HEK293 (cell line): ENCODE data around the gene CXCL12.

ENCODE experiments used
- KLF10 ChIP-seq: fragments of 450-650 bp; IDR thresholded peaks from 2 replicates; pipeline ENCODE4 v1.5.1; 2018; ENCODE audit warnings: missing biosample characterization, mild to moderate bottlenecking, missing genetic modification characterization
- SCRT2 ChIP-seq: fragments of 450-650 bp; formaldehyde crosslinking; IDR thresholded peaks from 2 replicates; pipeline ENCODE4 v1.5.1; 2016; ENCODE audit warnings: missing biosample characterization, missing genetic modification characterization
- TF ChIP-seq, protein P1 (sequence below): fragments of 450-650 bp; formaldehyde crosslinking; IDR thresholded peaks from 2 replicates; pipeline ENCODE4 v1.5.1; 2016; ENCODE audit warnings: missing biosample characterization, missing genetic modification characterization
- TF ChIP-seq, protein P2 (sequence below): fragments of 450-650 bp; formaldehyde crosslinking; IDR thresholded peaks from 2 replicates; pipeline ENCODE4 v1.5.1; 2016; ENCODE audit warnings: missing biosample characterization, missing genetic modification characterization

DNA sequence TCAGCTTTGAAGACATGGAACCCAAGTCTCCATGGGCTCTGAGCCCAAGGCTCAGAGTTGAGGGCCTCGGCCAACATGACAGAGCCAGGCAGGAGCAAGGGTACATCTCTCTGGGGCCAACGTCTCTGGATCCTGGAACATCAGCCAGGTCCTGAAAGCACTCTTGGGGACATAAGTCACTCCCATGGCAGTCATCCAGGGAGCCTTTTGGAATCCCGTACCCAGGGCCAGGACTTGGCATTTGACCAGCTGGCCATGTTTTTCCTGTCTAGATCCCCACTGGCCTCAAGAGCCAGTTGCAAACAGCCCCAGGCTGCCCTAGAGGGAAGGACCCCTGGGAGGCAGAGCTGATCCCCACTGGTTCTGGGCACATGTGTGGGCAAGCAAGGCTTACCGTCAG lies 4.3 kb upstream of the CXCL12 start:
- TF ChIP-seq SCRT2 (tag by site-specific recombination) (no peak), KLF10 (tag by site-specific recombination) (no peak)
- TF ChIP-seq, protein P1, sequence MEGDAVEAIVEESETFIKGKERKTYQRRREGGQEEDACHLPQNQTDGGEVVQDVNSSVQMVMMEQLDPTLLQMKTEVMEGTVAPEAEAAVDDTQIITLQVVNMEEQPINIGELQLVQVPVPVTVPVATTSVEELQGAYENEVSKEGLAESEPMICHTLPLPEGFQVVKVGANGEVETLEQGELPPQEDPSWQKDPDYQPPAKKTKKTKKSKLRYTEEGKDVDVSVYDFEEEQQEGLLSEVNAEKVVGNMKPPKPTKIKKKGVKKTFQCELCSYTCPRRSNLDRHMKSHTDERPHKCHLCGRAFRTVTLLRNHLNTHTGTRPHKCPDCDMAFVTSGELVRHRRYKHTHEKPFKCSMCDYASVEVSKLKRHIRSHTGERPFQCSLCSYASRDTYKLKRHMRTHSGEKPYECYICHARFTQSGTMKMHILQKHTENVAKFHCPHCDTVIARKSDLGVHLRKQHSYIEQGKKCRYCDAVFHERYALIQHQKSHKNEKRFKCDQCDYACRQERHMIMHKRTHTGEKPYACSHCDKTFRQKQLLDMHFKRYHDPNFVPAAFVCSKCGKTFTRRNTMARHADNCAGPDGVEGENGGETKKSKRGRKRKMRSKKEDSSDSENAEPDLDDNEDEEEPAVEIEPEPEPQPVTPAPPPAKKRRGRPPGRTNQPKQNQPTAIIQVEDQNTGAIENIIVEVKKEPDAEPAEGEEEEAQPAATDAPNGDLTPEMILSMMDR (tag by site-specific recombination): no peak
- TF ChIP-seq, protein P2, sequence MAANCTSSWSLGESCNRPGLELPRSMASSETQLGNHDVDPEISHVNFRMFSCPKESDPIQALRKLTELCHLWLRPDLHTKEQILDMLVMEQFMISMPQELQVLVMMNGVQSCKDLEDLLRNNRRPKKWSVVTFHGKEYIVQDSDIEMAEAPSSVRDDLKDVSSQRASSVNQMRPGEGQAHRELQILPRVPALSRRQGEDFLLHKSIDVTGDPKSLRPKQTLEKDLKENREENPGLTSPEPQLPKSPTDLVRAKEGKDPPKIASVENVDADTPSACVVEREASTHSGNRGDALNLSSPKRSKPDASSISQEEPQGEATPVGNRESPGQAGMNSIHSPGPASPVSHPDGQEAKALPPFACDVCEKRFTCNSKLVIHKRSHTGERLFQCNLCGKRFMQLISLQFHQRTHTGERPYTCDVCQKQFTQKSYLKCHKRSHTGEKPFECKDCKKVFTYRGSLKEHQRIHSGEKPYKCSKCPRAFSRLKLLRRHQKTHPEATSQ (tag by site-specific recombination): no peak
